Renal cortex interstitium (tissue), 11 donors: ENCODE results near the gene S1PR3. TPM values are rescaled to one million over a fixed set of nuclear protein-coding genes. Genes with fewer than 3 reads are reported as not detected.

Source experiments
- DNase-seq, 11 donors: peaks; one replicate each; pipeline ENCODE4 v3.0.0-alpha.2; 2013; ENCODE audit warnings: low read depth in 9 of 11, low spot score in 4 of 11; ENCODE audit errors: extremely low read depth in 1 of 11
- polyA plus RNA-seq, 3 donors: library from polyadenylated mRNA; unstranded; fragments of 120-200 nt; gene quantifications; one replicate each; pipeline ENCODE4 v1.2.1, GENCODE V29; 2013; ENCODE audit not compliant: insufficient read length in 3 of 3

Gene S1PR3
- polyA plus RNA-seq, 3 donors: 50.7 to 59.5 (median 52.1) TPM

DNA sequence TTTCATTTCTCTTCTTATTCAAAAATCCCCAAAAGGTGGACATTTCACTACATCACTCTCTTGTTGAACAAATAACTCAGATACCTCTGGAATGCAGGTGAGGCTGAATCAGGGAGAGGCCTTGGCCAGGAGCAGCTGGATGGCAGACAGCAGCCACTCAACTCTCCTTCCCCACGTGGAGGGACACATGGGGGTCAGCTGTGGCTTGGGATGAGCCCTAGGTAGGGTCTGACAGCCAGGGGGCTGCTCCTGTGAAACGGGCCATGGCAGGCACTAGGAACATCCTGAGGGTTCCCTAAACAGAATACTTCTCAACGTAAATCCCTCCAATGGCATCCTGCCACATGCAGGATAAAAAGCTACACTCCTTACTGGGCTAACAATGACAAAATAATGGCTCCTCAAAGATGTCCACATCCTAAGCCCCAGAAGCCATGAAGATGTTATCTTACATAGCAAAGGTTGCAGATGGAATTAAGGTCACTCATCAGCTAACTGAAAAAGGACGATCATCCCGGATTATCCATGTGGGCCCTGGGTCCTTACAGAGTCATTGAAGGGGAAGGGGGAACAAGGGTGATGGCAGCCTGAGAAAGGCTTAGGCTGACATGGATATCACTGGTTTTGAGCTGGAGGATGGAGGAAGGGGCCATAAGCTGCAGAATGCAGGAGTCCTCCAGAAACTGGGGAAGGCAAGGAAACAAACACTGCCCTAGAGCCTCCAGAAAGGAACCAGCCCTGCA lies 31.4 kb upstream of the S1PR3 start:
- DNase-seq: no peak

DNA sequence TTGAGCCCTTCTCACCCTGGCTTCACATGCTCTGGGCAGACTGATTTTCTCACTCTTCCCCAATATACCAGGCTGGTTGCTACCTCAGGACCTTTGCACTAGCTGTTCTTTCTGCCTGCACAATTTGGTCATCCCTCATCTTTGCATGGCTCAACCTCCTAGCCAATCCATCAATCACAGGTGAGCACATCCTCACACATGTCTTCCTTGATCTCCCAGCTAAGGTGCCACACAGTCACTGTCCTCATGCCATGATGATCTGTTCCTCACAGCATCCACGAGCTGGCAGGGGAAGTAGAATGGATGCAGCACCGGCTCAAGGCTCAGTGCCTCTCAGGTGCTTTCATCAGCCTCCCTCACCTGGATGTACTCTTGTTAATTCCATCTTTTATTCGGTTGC lies 30.6 kb upstream of the S1PR3 start:
- no peak for DNase-seq

- DNase-seq: no peak
Observed at GRCh38 chr9:88965473-88965872, 25.8 kb upstream of the S1PR3 start.

DNA sequence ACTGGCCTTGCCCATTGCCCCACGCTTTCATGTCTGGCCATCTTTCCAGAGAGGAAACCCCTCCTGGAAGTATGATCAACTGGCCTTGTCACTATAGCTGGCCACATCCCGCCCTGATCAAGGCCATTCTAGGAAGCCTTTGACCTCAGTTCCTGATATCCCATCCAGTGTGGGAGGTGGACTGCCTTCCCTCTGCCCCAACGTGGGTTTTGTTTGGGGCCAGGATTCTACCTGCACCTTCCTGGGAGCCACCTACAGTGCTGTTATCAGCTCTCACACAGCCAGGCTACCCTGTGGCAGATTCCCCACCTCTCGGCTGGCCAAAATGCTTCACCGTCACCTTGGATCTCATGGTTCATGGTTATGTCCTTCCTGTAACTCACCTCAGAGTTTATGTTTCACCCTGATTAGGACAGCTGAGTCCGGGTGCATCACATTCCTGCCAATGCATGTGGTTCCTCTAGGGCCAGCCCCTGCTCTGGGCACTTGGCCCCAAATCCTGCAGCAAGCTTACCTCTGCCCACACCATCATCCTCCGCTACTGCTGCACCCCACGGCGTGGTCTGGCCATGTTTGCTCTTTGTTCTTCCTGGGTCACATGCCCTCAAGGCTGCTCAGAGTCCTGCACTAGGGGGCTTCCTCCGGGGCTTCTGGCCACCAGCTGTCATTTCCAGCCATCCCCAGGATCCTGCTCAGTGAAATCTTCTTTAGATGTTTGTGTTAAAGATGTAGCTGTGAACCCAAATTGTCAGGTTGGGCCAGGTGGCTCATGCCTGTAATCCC lies 24.2 kb upstream of the S1PR3 start:
- no peak for DNase-seq

DNA sequence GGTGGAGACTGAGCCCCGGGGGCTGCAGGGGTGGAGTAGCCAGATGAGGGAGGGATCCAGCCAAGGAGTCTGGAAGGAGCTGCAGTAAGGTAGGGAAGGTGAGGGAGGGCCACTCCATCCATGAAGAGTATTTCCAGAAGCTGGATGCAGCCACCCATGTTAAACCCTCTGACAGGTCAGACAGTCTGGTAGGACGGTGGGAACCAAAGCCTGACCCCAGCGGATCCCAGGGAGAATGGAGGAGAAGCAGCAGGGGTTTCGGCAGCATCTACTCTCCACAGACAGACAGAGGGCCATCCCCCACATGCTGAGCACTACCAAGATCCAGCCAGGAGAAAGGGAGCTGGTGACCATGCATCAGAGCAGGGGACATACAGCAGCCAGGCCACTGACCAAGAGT lies 22.5 kb upstream of the S1PR3 start:
- DNase-seq: no peak

DNA sequence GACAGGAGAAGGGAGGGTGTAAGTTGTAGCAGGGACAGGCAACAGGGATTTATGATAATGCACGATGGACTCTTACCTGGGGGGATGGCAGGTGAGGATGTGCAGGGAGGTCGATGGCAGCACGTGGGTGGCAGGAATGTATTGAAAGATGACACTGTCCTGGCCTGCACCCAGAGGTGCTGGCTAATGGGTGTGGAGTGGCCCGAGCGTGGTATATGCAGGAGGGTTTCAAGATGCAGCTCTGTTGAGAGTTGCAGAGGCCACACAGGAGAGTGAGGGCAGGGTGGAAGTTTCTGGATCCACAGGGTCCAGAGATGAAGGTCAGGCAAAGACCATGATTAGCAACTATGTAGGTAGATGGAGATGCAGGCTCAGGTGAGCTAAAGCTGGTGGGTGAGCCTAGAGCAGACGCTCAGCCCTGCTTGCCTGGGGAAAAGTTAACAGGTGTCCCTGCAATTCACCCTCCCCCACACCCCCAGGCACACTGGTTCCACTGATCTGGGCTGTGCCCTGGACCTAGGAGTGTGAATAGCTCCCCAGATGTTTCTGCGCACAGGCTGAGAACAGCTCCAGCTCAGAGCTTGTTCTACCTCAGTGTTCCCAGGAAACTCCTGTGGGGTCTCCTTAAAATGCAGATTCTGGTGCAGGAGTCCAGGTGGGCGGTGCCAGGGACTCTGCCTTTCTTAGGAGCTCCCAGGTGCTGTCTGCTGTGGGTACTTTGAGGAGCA lies 21.5 kb upstream of the S1PR3 start:
- no peak for DNase-seq

- DNase-seq: no peak
Observed at GRCh38 chr9:88971131-88971960, 19.9 kb upstream of the S1PR3 start.

DNA sequence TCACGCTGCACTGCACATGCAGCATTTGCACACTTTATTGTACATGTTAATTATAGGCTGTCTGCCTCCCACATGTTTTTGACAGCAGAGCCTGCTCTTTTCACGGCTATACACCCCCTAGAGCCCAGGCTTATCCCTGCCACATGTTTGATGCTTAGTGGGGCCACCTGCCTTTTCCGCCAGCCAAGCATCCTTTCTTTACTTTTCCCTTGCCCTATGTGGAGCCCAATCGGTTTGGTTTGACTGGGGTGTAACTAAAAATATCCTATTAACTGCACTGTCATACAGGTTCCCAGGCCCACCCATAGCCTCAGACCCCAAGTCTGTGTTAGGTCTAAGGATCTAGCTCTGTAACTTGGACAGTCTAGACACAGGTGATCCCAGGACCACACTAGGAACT lies 18.9 kb upstream of the S1PR3 start:
- DNase-seq: no peak

DNA sequence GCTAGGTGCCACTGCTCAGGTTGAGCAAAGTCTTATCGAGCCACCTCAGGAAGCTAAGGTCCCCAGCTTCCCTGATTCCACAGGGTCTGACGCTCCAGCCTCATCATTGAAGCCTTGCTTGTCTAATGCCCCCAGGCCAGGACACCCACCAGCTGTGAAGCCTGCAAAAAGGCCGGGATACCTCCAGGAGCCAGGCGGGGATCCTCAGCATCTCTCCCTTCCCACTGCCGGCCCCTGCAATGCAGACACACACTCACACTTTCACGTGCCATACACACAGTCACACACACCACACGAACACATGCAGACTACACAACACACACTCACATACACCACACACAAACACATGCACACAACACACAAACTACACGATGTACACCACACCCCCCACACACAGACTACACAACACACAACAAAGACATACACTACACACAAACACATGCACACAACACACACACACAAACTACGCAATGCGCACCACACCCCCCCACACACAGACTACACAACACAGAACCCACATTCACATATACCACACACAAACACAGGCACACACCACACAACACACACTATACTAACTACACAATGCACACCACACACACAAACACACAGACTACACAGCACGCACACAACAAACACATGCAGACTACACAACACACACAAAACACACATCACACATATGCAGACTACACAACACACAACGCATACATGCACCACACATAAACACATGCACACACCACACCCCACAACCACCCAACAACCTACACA lies 17.8 kb upstream of the S1PR3 start:
- DNase-seq: no peak

GRCh38 chr9:88974641-88975040 lies 16.6 kb upstream of the S1PR3 start:
- DNase-seq: no peak

DNA sequence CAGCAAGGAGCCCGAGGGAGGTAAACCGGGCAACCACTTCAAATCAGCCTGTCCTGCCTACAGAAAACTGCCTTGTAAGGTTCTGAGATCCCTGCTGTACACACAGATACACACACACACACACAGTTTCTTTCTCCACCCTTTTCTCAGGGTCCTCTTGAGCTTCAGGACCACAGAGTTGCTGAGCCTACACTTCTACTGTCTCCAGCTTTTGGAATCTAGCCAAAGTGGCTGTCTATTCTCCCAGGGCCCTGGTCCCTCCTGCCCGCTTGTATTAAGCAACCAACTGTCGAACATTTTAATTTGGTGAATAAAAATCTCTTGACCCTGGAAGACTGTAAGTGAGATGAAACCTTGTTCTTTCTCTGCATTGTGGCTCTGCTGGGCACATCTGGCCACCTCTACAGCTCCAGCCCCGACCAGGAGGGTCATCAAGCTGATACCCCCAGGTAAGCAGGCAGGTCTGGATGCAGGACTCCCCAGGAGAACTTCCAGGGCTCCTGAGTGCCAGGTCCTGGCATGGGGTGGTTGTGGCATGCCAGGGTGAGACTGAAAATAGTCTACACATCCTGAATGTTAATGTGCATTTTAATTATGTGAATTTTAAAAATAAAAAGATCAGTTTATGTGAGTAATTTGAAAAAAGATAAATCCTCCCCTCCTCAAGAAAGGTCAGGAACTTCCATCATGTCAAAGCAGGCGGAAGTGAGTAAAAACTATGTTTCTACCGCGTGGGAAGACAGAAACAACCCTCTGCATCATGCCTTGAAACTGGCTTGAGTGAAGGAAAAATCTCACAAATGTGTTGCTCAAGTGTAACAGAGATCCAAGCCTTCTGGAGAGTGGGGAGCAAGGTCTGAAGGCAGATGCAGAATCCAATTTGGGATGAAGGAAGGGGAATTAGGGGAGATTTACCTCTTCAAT lies 15.0 kb upstream of the S1PR3 start:
- no peak for DNase-seq

- no peak for DNase-seq
Observed at GRCh38 chr9:88976890-88977257, 14.4 kb upstream of the S1PR3 start.

DNA sequence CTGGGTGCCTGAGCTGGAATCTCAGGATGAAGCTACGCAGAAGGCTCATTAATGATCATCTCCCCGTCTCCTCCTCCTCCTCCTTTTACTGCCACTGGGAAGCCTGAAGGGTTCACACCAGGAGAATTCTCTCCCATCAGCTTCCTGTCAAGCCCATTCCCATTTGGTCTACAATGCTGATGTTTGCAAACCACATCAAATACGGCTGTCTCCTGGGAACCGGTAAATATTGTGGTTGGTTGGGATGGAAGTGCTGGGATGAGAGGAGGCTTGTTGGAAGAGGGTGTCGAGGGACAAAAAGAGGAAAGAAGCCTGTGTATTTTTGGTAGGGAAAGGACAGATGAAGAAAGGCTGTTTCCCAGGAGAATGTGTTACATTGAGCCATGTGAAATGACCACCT lies 13.2 kb upstream of the S1PR3 start:
- no peak for DNase-seq

DNA sequence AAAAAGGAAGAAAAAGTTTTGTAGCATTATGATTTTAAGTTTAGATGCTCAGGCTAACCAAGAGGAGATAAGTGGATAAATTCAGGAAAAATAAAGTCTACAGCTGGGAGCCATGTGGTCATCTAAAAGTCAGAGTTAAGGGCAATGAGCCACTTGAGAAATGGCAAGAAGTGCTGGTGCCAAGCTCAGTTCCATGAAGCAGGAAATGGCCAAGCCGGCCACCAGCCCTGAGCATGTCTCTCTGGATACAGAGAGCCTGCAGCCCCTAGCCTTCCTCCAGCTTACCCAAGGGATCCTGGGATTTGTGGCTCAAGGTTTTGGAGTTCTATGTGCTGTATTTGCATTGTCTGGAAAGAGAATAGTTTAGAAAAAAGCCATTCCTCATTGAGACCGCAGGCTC lies 12.2 kb upstream of the S1PR3 start:
- DNase-seq: no peak

- DNase-seq: no peak
Observed at GRCh38 chr9:88979791-88980190, 11.5 kb upstream of the S1PR3 start.

DNA sequence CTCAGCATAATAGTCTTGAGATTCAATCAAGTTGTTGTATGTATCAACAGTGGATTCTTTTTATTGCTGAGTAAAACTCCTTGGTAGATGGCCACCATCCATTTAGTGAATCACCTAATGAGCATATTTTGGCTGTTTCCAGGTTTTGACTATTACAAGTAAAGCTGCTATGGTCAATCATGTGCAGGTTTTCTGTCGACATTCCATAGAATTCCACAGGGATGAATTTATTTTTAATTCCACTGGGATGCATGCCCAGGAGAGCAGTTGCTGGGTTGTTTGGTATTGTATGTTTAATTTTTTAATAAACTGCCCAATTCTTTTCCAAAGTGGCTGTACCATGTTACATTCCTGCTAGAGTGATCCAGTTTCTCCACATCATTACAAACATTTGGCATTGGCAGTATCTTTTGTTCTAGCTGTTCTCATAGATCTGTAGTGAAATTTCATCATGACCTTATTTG lies 10.5 kb upstream of the S1PR3 start:
- DNase-seq: no peak

DNA sequence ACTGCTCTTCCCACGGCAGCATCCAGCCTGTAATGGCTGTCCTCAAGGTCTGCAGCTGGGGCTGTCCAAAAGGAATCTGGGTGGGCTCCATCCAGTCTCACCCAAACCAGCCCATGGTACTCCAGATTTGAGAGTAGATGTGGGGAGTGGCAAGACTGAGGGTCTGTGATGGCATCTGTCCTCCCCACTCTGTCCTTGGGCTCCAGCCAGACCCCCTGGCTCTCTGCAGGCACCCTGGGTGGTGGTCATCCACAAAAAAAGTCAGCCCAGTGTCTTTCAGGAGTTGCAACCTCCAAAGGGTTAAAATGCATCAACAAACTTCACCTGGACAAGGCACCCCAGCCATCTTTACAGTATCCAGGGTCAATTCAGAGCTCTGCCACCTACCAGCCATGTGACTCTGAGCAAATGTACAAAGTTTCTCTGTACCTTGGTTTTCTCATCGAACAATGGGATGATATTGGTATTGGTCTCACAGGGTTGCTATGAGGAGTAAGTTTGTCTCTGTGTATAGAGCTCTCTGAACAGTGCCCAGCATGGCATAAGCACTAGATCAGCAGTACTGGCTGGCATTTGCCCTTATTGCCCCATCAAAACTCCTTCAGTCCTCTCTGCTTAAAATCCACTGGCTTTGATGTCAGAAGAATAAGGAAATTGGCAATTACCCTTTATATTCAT lies 7.3 kb upstream of the S1PR3 start:
- DNase-seq: no peak
